ENCODE data around the gene FBXL20. TPM values are rescaled to one million over a fixed set of nuclear protein-coding genes. Genes with fewer than 3 reads are reported as not detected.

Gene FBXL20
- 10 to 100 TPM; 25.5 to 34.2 (median 32.4) TPM for total RNA-seq
- 18.2 TPM for total RNA-seq (2013)

- Mint-ChIP-seq H3K4me3 (peak within 1 kb of the TSS; percentile 98), H3K4me1 (peaks cover 18 to 24% of the 10 kb centered on the region in 2 donors), H3K36me3 (no peaks in the 10 kb centered on the region), H3K9me3 (no peaks in the 10 kb centered on the region), H3K27me3 (ENCODE audit: low read depth in 2 of 2) (no peaks in the 10 kb centered on the region), H3K27ac (peak within 1 kb of the TSS; percentile 87 to 96)
- H3K9me3 ChIP-seq (ENCODE audit: control insufficient read depth, insufficient read depth, low read length) = no peaks in the 10 kb centered on the region
- peak; percentile 86 to 95 for DNase-seq
- H3K4me3 ChIP-seq (ENCODE audit: low read length) = peak within 1 kb of the TSS; percentile 83
- H3K27me3 ChIP-seq (ENCODE audit: control insufficient read depth, insufficient read depth, low read length) = no peaks in the 10 kb centered on the region
- under 1% methylated on average over 79 of the region's 86 CpGs for WGBS (ENCODE audit: insufficient coverage)
- intact Hi-C loops (cut with micrococcal nuclease) = loop anchor here (5.0 kb wide), 1 partner anchor 61 kb away; the partner anchor contains the start of gene CDK12
- peaks cover 13% of the 10 kb centered on the region for H3K4me1 ChIP-seq (ENCODE audit: control insufficient read depth, insufficient read depth, low read length)
- TF ChIP-seq, protein P1, sequence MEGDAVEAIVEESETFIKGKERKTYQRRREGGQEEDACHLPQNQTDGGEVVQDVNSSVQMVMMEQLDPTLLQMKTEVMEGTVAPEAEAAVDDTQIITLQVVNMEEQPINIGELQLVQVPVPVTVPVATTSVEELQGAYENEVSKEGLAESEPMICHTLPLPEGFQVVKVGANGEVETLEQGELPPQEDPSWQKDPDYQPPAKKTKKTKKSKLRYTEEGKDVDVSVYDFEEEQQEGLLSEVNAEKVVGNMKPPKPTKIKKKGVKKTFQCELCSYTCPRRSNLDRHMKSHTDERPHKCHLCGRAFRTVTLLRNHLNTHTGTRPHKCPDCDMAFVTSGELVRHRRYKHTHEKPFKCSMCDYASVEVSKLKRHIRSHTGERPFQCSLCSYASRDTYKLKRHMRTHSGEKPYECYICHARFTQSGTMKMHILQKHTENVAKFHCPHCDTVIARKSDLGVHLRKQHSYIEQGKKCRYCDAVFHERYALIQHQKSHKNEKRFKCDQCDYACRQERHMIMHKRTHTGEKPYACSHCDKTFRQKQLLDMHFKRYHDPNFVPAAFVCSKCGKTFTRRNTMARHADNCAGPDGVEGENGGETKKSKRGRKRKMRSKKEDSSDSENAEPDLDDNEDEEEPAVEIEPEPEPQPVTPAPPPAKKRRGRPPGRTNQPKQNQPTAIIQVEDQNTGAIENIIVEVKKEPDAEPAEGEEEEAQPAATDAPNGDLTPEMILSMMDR (IDR thresholded peaks at IDR 0.05) = no peak
- H3K36me3 ChIP-seq (ENCODE audit: control insufficient read depth, insufficient read depth, low read length) = no peaks in the 10 kb centered on the region
- H3K27ac ChIP-seq (ENCODE audit: low read length) = peak within 1 kb of the TSS; percentile 61
- peak; percentile 80 to 90 (median 81) for ATAC-seq
Measured at GRCh38 chr17:39401412-39402243, at the start of gene FBXL20. TSS of gene FBXL20 (minus strand) at chr17:39401626. CDS start at chr17:39401402, 224 bp downstream.

DNA sequence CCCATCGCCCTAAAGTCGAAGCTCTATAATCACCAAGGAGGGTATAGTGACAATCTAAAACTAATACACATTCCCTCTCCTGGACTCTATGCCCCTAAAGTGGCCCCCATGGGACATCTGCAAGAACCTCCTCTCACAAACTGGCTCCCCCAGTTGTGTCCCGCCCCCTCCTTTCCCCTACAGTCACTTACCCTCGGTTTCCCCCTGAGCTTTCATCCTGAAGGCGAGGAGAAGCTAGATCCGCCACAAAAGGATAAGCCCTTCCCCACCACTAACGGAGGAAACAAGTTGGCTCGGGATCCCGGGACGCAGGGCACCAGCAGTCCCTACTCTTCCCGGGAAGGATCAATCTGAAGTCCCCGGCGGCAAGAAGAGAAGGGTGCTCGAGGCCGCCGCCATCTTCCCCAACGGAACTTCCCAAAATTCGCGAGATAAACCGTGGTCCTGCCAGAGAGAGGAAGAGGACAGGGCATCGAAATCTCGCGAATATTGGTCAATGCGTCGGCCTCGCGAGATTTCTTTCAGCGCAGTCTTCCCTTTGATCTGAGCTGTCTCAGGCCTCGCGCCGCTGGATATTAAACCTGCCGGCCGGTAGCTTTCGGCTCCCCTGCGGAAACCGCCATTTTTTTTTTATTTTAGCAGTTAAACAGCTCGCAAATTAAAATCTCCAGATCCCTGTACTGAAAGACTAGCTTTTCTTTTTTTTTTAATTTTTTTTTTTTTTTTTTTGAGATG is 49.6 kb upstream of the FBXL20 start, which contains the start of gene MED1:
TSS of gene MED1 (minus strand) at position 417 of the 735 bp plus-strand sequence. CDS start at position 216, 201 bp downstream.
- TF ChIP-seq, protein P1 (IDR thresholded peaks at IDR 0.05) = no peak
- DNase-seq (peak; percentile 87 to 98), ATAC-seq (peak; percentile 95 to 97 (median 96))
- Mint-ChIP-seq H3K27ac (peak within 1 kb of the TSS; percentile 92 to 97), H3K4me3 (peak within 1 kb of the TSS; percentile 94), H3K36me3 (no peaks in the 10 kb centered on the region), H3K4me1 (peaks cover 17 to 21% of the 10 kb centered on the region in 2 donors), H3K9me3 (no peaks in the 10 kb centered on the region), H3K27me3 (ENCODE audit: low read depth in 2 of 2) (no peaks in the 10 kb centered on the region)
- H3K9me3 ChIP-seq (ENCODE audit: control insufficient read depth, insufficient read depth, low read length) = no peaks in the 10 kb centered on the region
- peak within 1 kb of the TSS; percentile 91 for H3K4me3 ChIP-seq (ENCODE audit: low read length)
- intact Hi-C loops (cut with micrococcal nuclease) = loop anchor here (1.0 kb wide), 1 partner anchor 10 kb away; the partner anchor contains the start of gene CDK12
- H3K27me3 ChIP-seq (ENCODE audit: control insufficient read depth, insufficient read depth, low read length) = no peaks in the 10 kb centered on the region
- H3K36me3 ChIP-seq (ENCODE audit: control insufficient read depth, insufficient read depth, low read length) = peaks cover 8% of the 10 kb centered on the region
- peaks cover 18% of the 10 kb centered on the region for H3K4me1 ChIP-seq (ENCODE audit: control insufficient read depth, insufficient read depth, low read length)
- WGBS (ENCODE audit: insufficient coverage) = under 1% methylated on average over 36 of the region's 37 CpGs
- peak within 1 kb of the TSS; percentile 85 for H3K27ac ChIP-seq (ENCODE audit: low read length)

- H3K9me3 ChIP-seq (ENCODE audit: control insufficient read depth, insufficient read depth, low read length) = no peaks in the 10 kb centered on the region
- ATAC-seq (no peak), DNase-seq (no peak)
- H3K36me3 ChIP-seq (ENCODE audit: control insufficient read depth, insufficient read depth, low read length) = peaks cover 8% of the 10 kb centered on the region
- no peaks in the 10 kb centered on the region for H3K27me3 ChIP-seq (ENCODE audit: control insufficient read depth, insufficient read depth, low read length)
- TF ChIP-seq, protein P1 (IDR thresholded peaks at IDR 0.05) = no peak
- H3K4me3 ChIP-seq (ENCODE audit: low read length) = no peak overlapping the region
- Mint-ChIP-seq H3K4me1 (peaks cover 17 to 21% of the 10 kb centered on the region in 2 donors), H3K4me3 (peak overlapping the region; percentile 94), H3K36me3 (no peaks in the 10 kb centered on the region), H3K27me3 (ENCODE audit: low read depth in 2 of 2) (no peaks in the 10 kb centered on the region), H3K27ac (peak overlapping the region; percentile 92 to 97), H3K9me3 (no peaks in the 10 kb centered on the region)
- no peak overlapping the region for H3K27ac ChIP-seq (ENCODE audit: low read length)
- peaks cover 18% of the 10 kb centered on the region for H3K4me1 ChIP-seq (ENCODE audit: control insufficient read depth, insufficient read depth, low read length)
- intact Hi-C loops (cut with micrococcal nuclease) = no loop called here
- 91% methylated on average over 13 of the region's 13 CpGs for WGBS (ENCODE audit: insufficient coverage)
Measured at GRCh38 chr17:39450051-39450450, 48.6 kb upstream of the FBXL20 start.

All from natural killer cell (primary cell).